DMS79 (cell line): ENCODE measurements around the gene ADPRM.
"Not testable (repeated sequence)": the region's sequence is repeated elsewhere in the genome, so short reads cannot be mapped to it uniquely, and the experiment has no call there.

Source experiments
- DNase-seq: peaks from one replicate; lab custom pipeline; 2025; lab: John Stamatoyannopoulos, UW

Gene ADPRM

GRCh38 chr17:10699856-10700255, 2.5 kb downstream of the ADPRM start:
- no peak for DNase-seq

- no peak for DNase-seq
These were observed 5.2 kb downstream of the ADPRM start for GRCh38 chr17:10702574-10702973.

- no peak for DNase-seq
These were observed 8.3 kb downstream of the ADPRM start for GRCh38 chr17:10705727-10706126.

GRCh38 chr17:10713318-10713717, 15.9 kb downstream of the ADPRM start:
- no peak for DNase-seq

GRCh38 chr17:10716218-10716617, 18.8 kb downstream of the ADPRM start:
- DNase-seq: no peak

- no peak for DNase-seq
These were observed 21.2 kb downstream of the ADPRM start for GRCh38 chr17:10718547-10718946.

GRCh38 chr17:10724546-10725195, 27.3 kb downstream of the ADPRM start:
- no peak for DNase-seq

GRCh38 chr17:10725262-10725661, 27.9 kb downstream of the ADPRM start:
- DNase-seq: no peak

- DNase-seq: no peak
These were observed 28.8 kb downstream of the ADPRM start for GRCh38 chr17:10726196-10726595.

- no peak for DNase-seq
These were observed 29.8 kb downstream of the ADPRM start for GRCh38 chr17:10727192-10727591.

GRCh38 chr17:10728331-10728892, 31.0 kb downstream of the ADPRM start:
- no peak for DNase-seq

- no peak for DNase-seq
These were observed 32.2 kb downstream of the ADPRM start, which contains the start of gene TMEM220 for GRCh38 chr17:10729334-10730193. Gene TMEM220 (minus strand): TSS chr17:10730023. CDS start chr17:10729851, 172 bp downstream.

GRCh38 chr17:10730247-10730646, 32.9 kb downstream of the ADPRM start:
- not testable (repeated sequence) for DNase-seq

GRCh38 chr17:10731408-10731879, 34.0 kb downstream of the ADPRM start:
- DNase-seq: no peak

GRCh38 chr17:10732121-10732520, 34.7 kb downstream of the ADPRM start:
- DNase-seq: not testable (repeated sequence)

- DNase-seq: no peak
These were observed 36.3 kb downstream of the ADPRM start for GRCh38 chr17:10733666-10734065.

- no peak for DNase-seq
These were observed 37.9 kb downstream of the ADPRM start for GRCh38 chr17:10735251-10735650.

GRCh38 chr17:10735821-10736220, 38.4 kb downstream of the ADPRM start:
- no peak for DNase-seq

GRCh38 chr17:10737168-10737622, 39.8 kb downstream of the ADPRM start:
- DNase-seq: no peak

- no peak for DNase-seq
These were observed 40.3 kb downstream of the ADPRM start for GRCh38 chr17:10737736-10738135.

GRCh38 chr17:10738521-10739258, 41.3 kb downstream of the ADPRM start:
- no peak for DNase-seq

- DNase-seq: no peak
These were observed 42.0 kb downstream of the ADPRM start for GRCh38 chr17:10739386-10739785.
